ENCODE data around the gene HIBADH.
A peak's percentile ranks its signal among the peaks of the same experiment; 100 is the strongest.
"Not testable (repeated sequence)": the region's sequence is repeated elsewhere in the genome, so short reads cannot be mapped to it uniquely, and the experiment has no call there.

The HIBADH gene

GRCh38 chr7:27593226-27593625 is 69.5 kb downstream of the HIBADH start:
- FAIRE-seq = no peak

- no peak for FAIRE-seq
Observed at GRCh38 chr7:27590416-27590815, 72.3 kb downstream of the HIBADH start.

- FAIRE-seq = no peak
Observed at GRCh38 chr7:27587429-27587828, 75.3 kb downstream of the HIBADH start.

GRCh38 chr7:27586825-27587224 is 75.9 kb downstream of the HIBADH start:
- FAIRE-seq = no peak

- FAIRE-seq = no peak
Observed at GRCh38 chr7:27585781-27586447, 76.8 kb downstream of the HIBADH start.

- FAIRE-seq = no peak
Observed at GRCh38 chr7:27581906-27582305, 80.8 kb downstream of the HIBADH start.

- no peak for FAIRE-seq
Observed at GRCh38 chr7:27581119-27581518, 81.6 kb downstream of the HIBADH start.

GRCh38 chr7:27579565-27579964 is 83.1 kb downstream of the HIBADH start:
- FAIRE-seq = no peak

- not testable (repeated sequence) for FAIRE-seq
Observed at GRCh38 chr7:27578169-27578568, 84.5 kb downstream of the HIBADH start.

GRCh38 chr7:27576360-27576944 is 86.2 kb downstream of the HIBADH start:
- FAIRE-seq = peak; percentile 89

- no peak for FAIRE-seq
Observed at GRCh38 chr7:27575613-27576012, 87.1 kb downstream of the HIBADH start.

GRCh38 chr7:27569106-27569505 is 93.6 kb downstream of the HIBADH start:
- no peak for FAIRE-seq

GRCh38 chr7:27567266-27567665 is 95.4 kb downstream of the HIBADH start:
- FAIRE-seq = no peak

GRCh38 chr7:27564881-27565482 is 97.7 kb downstream of the HIBADH start:
- FAIRE-seq = no peak

GRCh38 chr7:27560706-27561235 is 101.9 kb downstream of the HIBADH start:
- FAIRE-seq = no peak

GRCh38 chr7:27555670-27556069 is 107.0 kb downstream of the HIBADH start:
- no peak for FAIRE-seq

GRCh38 chr7:27554826-27555225 is 107.9 kb downstream of the HIBADH start:
- no peak for FAIRE-seq

GRCh38 chr7:27553273-27553672 is 109.4 kb downstream of the HIBADH start:
- no peak for FAIRE-seq

- FAIRE-seq = no peak
Observed at GRCh38 chr7:27551803-27552400, 110.8 kb downstream of the HIBADH start.

- FAIRE-seq = no peak
Observed at GRCh38 chr7:27549606-27550005, 113.1 kb downstream of the HIBADH start.

GRCh38 chr7:27548304-27548703 is 114.4 kb downstream of the HIBADH start:
- no peak for FAIRE-seq

- FAIRE-seq = no peak
Observed at GRCh38 chr7:27547401-27547800, 115.3 kb downstream of the HIBADH start.

GRCh38 chr7:27546610-27547009 is 116.1 kb downstream of the HIBADH start:
- no peak for FAIRE-seq

GRCh38 chr7:27535795-27536194 is 126.9 kb downstream of the HIBADH start:
- FAIRE-seq = no peak

Data from colon (tissue), 2 donors.